PFSK-1 (cell line): ENCODE results near the gene TBC1D9.

Source experiments
- POLR2AphosphoS5 ChIP-seq: IDR thresholded peaks from 2 replicates; pipeline ENCODE4 v1.6.1; 2012; ENCODE audit warnings: low read depth, mild to moderate bottlenecking, control low read depth, low read length, moderate library complexity
- REST ChIP-seq, 2 experiments: IDR thresholded peaks; 2 replicates each; pipeline versions ENCODE4 v1.6.1 to v1.8.0; 2011 to 2012; ENCODE audit warnings: low read depth in 2 of 2, low read length in 2 of 2, control low read depth in 1 of 2, inconsistent platforms in 1 of 2, mild to moderate bottlenecking in 1 of 2, moderate library complexity in 1 of 2; ENCODE audit not compliant: insufficient read depth in 1 of 2
- SIN3A ChIP-seq: IDR thresholded peaks from 2 replicates; pipeline ENCODE4 v1.6.1; 2012; ENCODE audit warnings: mild to moderate bottlenecking, low read length, moderate library complexity, borderline replicate concordance; ENCODE audit not compliant: insufficient read depth
- TAF1 ChIP-seq: IDR thresholded peaks from 2 replicates; pipeline ENCODE4 v1.6.1; 2012; ENCODE audit warnings: low read length, control low read depth, borderline replicate concordance; ENCODE audit not compliant: insufficient read depth

- TF ChIP-seq SIN3A (no peak), TAF1 (no peak), POLR2AphosphoS5 (no peak), REST (IDR thresholded peaks at IDR 0.05; ENCODE audit: insufficient read depth in 1 of 2, low read depth in 2 of 2, low read length in 2 of 2) (no peak)
These were observed 54.0 kb downstream of the TBC1D9 start for GRCh38 chr4:140702096-140702757.
